Calu3 (cell line): ENCODE results near the gene TLE2. TPM values are rescaled to one million over a fixed set of nuclear protein-coding genes. Genes with fewer than 3 reads are reported as not detected.
"Not testable (repeated sequence)": the region's sequence is repeated elsewhere in the genome, so short reads cannot be mapped to it uniquely, and the experiment has no call there.

Experiments
- BruUV-seq: library from RNA; stranded (reverse); fragments of 400-500 nt; replicated peaks from 2 replicates; lab custom pipeline; 2021; lab: Mats Ljungman, UMichigan
- CTCF ChIA-PET: fragments of 300-600 bp; sonication (Branson Sonifier 250); formaldehyde crosslinking; loops from one replicate; lab custom pipeline; 2022; ENCODE audit warnings: antibody characterized with exemption; lab: Charles Lee
- DNase-seq: peaks from one replicate; pipeline ENCODE4 v3.0.0; 2022
- H3K27ac Mint-ChIP-seq: one replicate; pipeline ENCODE4 v1.8.0; 2022; ENCODE audit warnings: mixed read lengths; ENCODE audit not compliant: unreplicated experiment
- H3K27me3 Mint-ChIP-seq: one replicate; pipeline ENCODE4 v1.8.0; 2022; ENCODE audit warnings: mixed read lengths; ENCODE audit not compliant: unreplicated experiment
- H3K36me3 Mint-ChIP-seq: one replicate; pipeline ENCODE4 v1.8.0; 2022; ENCODE audit warnings: mild to moderate bottlenecking, moderate library complexity, mixed read lengths; ENCODE audit not compliant: insufficient read depth, unreplicated experiment
- H3K4me1 Mint-ChIP-seq: one replicate; pipeline ENCODE4 v1.8.0; 2022; ENCODE audit warnings: mild to moderate bottlenecking, low read depth, mixed read lengths; ENCODE audit not compliant: unreplicated experiment
- H3K4me3 Mint-ChIP-seq: one replicate; pipeline ENCODE4 v1.8.0; 2022; ENCODE audit warnings: mild to moderate bottlenecking, low read depth, moderate library complexity, mixed read lengths; ENCODE audit not compliant: unreplicated experiment
- H3K9me3 Mint-ChIP-seq: one replicate; pipeline ENCODE4 v1.8.0; 2022; ENCODE audit warnings: low read depth, mixed read lengths; ENCODE audit not compliant: unreplicated experiment
- CTCF ChIP-seq: fragments of 200-600 bp; IDR thresholded peaks from one replicate; pipeline ENCODE4 v1.8.0; 2022; ENCODE audit warnings: antibody characterized with exemption; ENCODE audit not compliant: unreplicated experiment
- intact Hi-C: fragments of 100-400 bp; cut with micrococcal nuclease; formaldehyde crosslinking; loops from one replicate; pipeline ENCODE4 v1.10.0; 2022; ENCODE audit not compliant: unreplicated experiment
- total RNA-seq: library from RNA; stranded (reverse); gene quantifications from 2 replicates; pipeline ENCODE4 v1.2.3, GENCODE V29; 2022

The TLE2 gene
- total RNA-seq, 1 experiment from 2014 or later, result 8.5 TPM

GRCh38 chr19:3015126-3016057 lies 13.7 kb downstream of the TLE2 start:
- no peak for DNase-seq
- Mint-ChIP-seq H3K27ac (no peak overlapping the region), H3K4me3 (no peak overlapping the region), H3K36me3 (no peaks in the 10 kb centered on the region), H3K4me1 (no peaks in the 10 kb centered on the region), H3K9me3 (no peaks in the 10 kb centered on the region), H3K27me3 (no peaks in the 10 kb centered on the region)
- CTCF ChIA-PET, result interaction anchor here (0.6 to 1.0 kb wide), 3 partner anchors 21 to 65 kb away, joined by 3 to 5 read pairs (median 4); no protein-coding TSS in a partner anchor
- BruUV-seq, result no TSS peak
- TF ChIP-seq CTCF, result no peak
- intact Hi-C loops, result no loop called here

- Mint-ChIP-seq H3K36me3 (no peaks in the 10 kb centered on the region), H3K27me3 (no peaks in the 10 kb centered on the region), H3K4me1 (no peaks in the 10 kb centered on the region), H3K9me3 (no peaks in the 10 kb centered on the region), H3K27ac (no peak overlapping the region), H3K4me3 (no peak overlapping the region)
- TF ChIP-seq CTCF, result no peak
- no peak for DNase-seq
- CTCF ChIA-PET, result no interaction called here
- no TSS peak for BruUV-seq
- intact Hi-C loops, result no loop called here
These were observed 14.9 kb downstream of the TLE2 start for GRCh38 chr19:3014135-3014534.

- no peaks in the 10 kb centered on the region for H3K36me3 Mint-ChIP-seq
- BruUV-seq, result no TSS peak
- no peak for DNase-seq
- intact Hi-C loops, result no loop called here
- no peaks in the 10 kb centered on the region for H3K4me1 Mint-ChIP-seq
- no peak overlapping the region for H3K4me3 Mint-ChIP-seq
- no peak overlapping the region for H3K27ac Mint-ChIP-seq
- TF ChIP-seq CTCF, result no peak
- no peaks in the 10 kb centered on the region for H3K27me3 Mint-ChIP-seq
- H3K9me3 Mint-ChIP-seq, result no peaks in the 10 kb centered on the region
- CTCF ChIA-PET, result interaction anchor here (1.0 kb wide), 1 partner anchor 15 kb away, joined by 3 read pairs; no protein-coding TSS in a partner anchor
These were observed 15.8 kb downstream of the TLE2 start for GRCh38 chr19:3013263-3013725.

GRCh38 chr19:3012621-3013262 lies 16.3 kb downstream of the TLE2 start:
- no peak overlapping the region for H3K4me3 Mint-ChIP-seq
- CTCF ChIA-PET, result interaction anchor here (1.0 kb wide), 1 partner anchor 16 kb away, joined by 3 read pairs; no protein-coding TSS in a partner anchor
- no TSS peak for BruUV-seq
- TF ChIP-seq CTCF, result no peak
- H3K9me3 Mint-ChIP-seq, result no peaks in the 10 kb centered on the region
- DNase-seq, result no peak
- intact Hi-C loops, result no loop called here
- no peaks in the 10 kb centered on the region for H3K4me1 Mint-ChIP-seq
- no peak overlapping the region for H3K27ac Mint-ChIP-seq
- no peaks in the 10 kb centered on the region for H3K36me3 Mint-ChIP-seq
- H3K27me3 Mint-ChIP-seq, result no peaks in the 10 kb centered on the region

- H3K36me3 Mint-ChIP-seq, intact Hi-C loops, H3K27me3 Mint-ChIP-seq, DNase-seq, BruUV-seq, H3K9me3 Mint-ChIP-seq, H3K27ac Mint-ChIP-seq, H3K4me3 Mint-ChIP-seq, CTCF ChIA-PET, H3K4me1 Mint-ChIP-seq: not testable (repeated sequence)
These were observed 17.0 kb downstream of the TLE2 start for GRCh38 chr19:3012059-3012458.
